NOMO-1 treated with dmso at 0.1 percent for 144 hours (cell line): ENCODE measurements around the gene ANO10.
A peak's percentile ranks its signal among the peaks of the same experiment; 100 is the strongest.
"Not testable (repeated sequence)": the region's sequence is repeated elsewhere in the genome, so short reads cannot be mapped to it uniquely, and the experiment has no call there.

Experiments used
- DNase-seq: peaks from one replicate; lab custom pipeline; 2025; ENCODE audit not compliant: unreplicated experiment; lab: John Stamatoyannopoulos, UW

ANO10 gene

GRCh38 chr3:43379343-43379742 is 242.5 kb downstream of the ANO10 start:
- no peak for DNase-seq

DNA sequence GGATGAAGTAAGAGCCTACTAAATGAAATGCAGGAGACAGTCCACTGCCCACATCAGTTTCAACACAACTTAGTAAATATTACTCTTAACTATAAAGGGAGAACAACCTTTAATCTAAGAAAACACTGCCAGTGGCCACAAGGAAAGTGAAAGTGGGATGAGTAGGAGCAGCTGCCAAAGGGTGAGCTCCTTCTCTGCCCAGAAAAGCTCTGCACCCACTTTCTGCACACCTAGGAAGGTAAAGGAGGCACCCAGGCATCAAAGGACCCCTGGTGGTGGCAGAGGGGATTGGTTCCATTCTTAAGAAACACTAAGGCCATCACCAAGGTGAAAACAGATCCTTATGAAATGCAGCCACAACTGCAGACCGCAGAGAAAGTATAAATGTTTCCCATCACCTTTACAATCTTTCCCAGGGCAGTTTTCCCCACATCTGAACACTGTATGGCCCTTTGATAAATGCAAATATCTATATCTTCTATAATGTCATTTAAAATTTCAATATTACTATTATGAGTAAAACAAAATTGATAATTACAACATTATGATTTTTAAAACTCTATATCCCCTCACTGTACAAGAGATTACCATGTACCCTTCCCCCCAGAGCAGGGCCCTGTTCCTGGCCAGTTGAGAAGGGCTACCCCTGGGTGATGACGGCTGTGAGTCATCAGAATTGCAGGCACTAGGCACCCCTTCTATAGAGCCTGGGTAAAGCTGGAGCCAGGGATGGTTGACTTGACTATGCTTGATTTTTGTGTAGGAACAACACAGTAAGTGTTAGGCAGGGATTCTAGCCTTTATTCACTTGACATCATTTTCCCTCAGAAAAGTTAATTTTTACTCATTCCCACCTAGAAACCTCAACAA is 243.5 kb downstream of the ANO10 start:
- DNase-seq, result peak; percentile 26

- no peak for DNase-seq
These were observed 248.3 kb downstream of the ANO10 start for GRCh38 chr3:43373560-43373928.

DNA sequence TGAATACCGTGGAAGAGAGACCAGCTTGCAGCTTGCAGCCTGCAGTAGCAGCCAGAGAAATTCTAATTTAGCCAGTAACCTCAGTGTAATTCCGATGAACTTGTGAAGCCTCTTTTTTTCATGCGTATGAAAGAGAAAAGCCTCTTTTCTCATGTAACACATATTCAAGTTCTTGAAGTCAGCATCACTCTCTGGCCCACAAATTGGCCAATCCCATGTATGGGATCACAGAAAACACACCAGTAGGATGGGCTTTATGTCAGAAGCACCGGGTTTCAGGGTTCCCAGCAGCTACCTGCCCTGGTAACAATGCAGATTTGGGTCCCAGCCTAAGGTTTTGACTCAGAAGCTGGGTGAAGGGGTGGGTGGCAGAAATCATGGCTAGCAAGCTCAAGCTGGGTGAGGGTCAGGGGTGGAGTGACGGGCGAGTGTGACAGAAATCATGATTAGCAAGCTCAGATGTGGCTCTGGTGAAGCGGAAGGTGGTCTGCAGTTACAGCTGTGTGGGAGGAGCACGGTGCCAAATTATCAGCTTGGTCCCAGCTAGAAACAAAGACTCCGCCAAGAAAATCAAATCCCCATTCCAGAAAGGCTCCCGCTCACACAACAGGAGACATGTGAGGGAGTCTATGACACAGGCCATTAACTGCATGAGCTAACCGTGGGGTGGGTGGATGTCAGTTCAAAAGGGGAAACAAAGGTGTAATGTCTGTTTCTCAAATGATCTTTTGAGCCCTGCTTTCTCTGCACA is 248.8 kb downstream of the ANO10 start:
- no peak for DNase-seq

DNA sequence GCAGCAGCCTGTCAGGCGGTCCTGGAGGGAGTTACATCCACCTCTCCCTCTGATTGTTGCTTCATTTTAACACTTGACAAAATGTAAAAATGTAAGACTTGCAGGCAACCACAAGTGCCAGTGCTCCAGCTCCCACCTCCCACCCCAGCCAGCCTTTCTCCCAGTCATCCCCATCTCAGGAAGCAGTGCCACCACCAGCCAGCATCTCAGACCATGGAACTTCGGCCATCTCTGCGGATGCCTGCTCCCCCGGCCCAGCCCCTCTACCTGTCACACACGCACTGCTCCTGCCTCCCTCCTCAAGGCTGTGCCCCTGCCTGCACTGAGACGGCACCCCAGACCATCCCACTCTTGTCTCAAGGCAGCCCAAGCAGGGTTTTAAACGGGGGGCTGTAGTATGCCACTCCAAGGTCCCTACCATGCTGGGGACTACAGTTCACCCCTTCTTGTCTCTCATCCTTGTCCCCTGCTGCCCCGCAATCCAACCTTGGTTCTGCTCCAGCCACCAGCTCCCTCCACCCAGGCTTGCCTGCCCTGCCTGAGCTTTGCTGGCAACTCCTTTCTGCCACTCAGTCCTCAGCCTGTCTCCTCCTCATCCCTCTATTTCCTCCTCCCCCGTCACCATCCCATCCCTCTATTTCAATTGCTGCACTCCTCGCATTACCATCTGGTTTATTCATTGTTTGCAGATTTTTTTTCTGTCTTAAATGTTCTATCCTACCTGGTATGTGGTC is 249.6 kb downstream of the ANO10 start:
- no peak for DNase-seq

DNA sequence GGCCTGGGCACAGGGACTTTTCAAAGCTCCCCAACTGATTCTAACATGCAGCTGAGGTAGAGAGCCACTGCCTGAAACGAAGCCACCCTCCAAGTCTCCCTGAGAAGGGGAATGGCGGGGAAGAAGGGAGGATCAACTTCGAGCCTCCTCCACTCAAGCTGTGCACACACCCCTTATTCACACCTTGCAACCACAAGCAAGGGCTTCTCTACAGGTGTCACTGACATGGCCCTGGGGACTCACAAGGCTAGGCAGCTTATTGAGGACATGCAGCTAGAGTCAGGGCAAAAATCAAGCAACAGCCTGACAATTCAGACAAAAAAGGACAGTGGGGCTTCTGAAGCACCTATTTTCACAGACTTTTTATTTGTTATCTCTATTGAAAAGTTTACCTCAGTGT is 250.3 kb downstream of the ANO10 start:
- DNase-seq, result no peak

- no peak for DNase-seq
These were observed 251.4 kb downstream of the ANO10 start for GRCh38 chr3:43370293-43370980.

DNA sequence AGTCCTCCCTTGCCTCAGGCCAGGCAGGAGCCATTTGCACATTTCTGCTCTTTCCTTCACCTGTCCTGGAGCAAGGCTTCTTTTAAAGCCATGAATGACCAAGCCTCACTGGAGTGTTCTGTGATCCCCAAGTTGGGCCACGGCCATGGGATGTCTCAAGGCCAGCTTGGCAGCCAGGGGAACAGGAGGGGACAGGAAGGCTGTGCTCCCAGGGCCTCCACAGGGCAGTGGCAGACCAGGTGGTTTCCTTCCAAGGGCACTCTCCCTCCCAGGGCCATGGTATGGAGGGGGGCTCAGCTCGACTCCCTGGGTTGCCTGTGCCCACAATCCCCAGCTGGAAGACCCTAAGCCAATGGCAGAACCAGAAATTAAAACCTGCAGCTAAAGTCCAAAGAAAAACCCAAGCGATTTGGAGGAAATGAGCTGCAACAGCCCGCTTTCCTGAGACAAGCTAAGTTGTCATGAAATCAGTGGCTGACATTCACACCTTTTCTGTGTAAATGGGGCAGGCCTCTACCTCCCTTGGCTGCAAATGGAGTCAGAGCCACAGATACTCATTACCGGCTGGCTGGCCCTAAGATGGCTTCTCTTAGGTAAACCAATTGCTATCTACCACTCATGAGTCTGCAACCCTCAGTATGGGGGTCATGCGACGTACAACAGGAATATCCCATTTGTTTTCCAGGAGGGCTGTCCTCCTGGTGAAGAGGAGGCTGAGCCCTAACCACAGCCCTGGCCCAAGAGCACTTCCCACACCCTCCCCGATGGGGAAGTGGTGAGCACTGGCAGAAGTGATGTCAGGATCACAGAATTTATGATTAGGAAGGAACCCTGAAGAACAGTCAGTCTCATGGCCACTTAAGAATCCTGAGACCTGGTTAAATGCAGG is 252.2 kb downstream of the ANO10 start:
- DNase-seq, result peak; percentile 40

DNA sequence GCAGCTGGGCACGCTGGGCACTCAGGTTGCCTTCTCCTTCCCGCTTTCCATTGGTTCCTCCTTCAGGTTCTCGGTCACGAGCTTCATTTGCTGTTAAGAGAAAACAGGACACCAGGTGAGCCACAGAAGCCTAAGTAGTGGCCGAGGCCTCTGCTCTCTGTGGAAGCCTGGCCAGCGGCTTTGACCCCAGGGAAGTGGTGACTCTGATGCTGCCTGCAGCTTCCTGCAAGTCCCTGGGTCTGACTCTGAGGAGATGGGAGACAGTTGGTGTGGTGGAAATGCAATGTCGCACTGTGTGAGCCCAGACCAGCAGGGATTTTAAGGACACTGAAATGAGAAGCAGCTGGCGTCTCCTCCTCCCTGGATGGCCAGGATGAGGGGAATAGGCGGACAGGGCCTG is 254.9 kb downstream of the ANO10 start:
- no peak for DNase-seq

GRCh38 chr3:43366481-43366880 is 255.3 kb downstream of the ANO10 start:
- DNase-seq, result no peak

GRCh38 chr3:43365601-43366305 is 256.1 kb downstream of the ANO10 start:
- no peak for DNase-seq

DNA sequence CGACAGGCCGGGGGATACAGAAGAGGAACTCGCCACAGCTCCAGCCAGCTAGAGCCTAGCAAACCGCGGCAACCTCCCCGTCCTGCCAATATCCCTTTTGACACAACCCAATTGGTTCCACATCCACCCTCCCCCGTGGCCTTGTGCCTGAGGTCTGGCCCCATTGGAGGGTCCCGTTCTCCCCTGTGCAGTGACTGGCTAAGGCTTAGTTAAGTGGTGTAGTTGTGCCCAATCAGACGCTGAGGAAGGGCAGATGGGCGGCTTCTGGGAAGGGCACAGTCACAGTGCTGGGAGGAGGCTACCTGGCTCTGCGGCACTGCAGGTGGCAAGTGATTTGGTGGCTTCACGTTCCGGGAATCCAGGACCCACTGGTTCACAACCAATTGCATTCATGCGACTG is 256.9 kb downstream of the ANO10 start:
- DNase-seq, result no peak

DNA sequence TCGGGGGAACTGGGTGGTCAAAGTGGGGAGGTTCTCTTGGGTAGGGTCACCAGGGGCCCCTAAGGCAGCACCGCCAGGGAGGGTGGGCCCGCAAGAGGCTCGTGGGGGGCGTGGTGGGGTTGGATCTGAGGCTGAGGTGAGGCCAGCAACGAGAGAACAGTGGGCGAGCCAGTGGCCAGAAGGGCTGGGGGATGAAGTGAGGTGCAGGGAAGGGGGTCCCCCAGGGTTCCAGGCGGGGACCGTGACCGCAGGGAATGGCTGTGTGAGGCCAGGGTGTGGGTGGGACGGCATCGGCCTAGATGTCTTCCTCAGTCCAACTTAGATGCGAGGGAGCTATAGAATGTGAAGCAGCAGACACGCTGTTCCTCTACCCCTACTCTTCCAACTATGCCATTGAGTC is 257.3 kb downstream of the ANO10 start:
- no peak for DNase-seq

GRCh38 chr3:43363621-43364266 is 258.1 kb downstream of the ANO10 start:
- no peak for DNase-seq

GRCh38 chr3:43362961-43363360 is 258.9 kb downstream of the ANO10 start:
- no peak for DNase-seq

GRCh38 chr3:43362183-43362582 is 259.6 kb downstream of the ANO10 start:
- no peak for DNase-seq

- DNase-seq, result no peak
These were observed 260.7 kb downstream of the ANO10 start for GRCh38 chr3:43361077-43361476.

GRCh38 chr3:43356033-43356432 is 265.8 kb downstream of the ANO10 start:
- not testable (repeated sequence) for DNase-seq
